Uterine smooth muscle cell (primary cell): ENCODE measurements around the gene CSNK1A1. TPM values are rescaled to one million over a fixed set of nuclear protein-coding genes. Genes with fewer than 3 reads are reported as not detected.

Experiments used
- total RNA-seq: library from RNA; depleted of rRNA; stranded (reverse); fragments of >200 nt; gene quantifications from 2 replicates; pipeline ENCODE4 v1.2.3, GENCODE V29; 2014

Gene CSNK1A1
- 554 and 558 TPM in 2 replicates for total RNA-seq

GRCh38 chr5:149551227-149552037 lies at the start of gene CSNK1A1:
CSNK1A1 (minus strand) TSS chr5:149551439; CDS start chr5:149550964, 475 bp downstream.

GRCh38 chr5:149581192-149581861 lies 30.1 kb upstream of the CSNK1A1 start, which contains the start of gene ARHGEF37:
ARHGEF37 (plus strand) TSS chr5:149581498; CDS start chr5:149597770, 16,272 bp downstream.

Other genes with a start within 250 kb of the CSNK1A1 start
- 31.9 and 36.7 TPM in 2 replicates for gene GRPEL2, start 205.9 kb downstream of the CSNK1A1 start, total RNA-seq
- 5.4 and 9.7 TPM in 2 replicates for gene PCYOX1L, start 193.4 kb downstream of the CSNK1A1 start, total RNA-seq
- 0.22 TPM in 1 of 2 replicates, not detected in the other for gene IL17B, start 172.1 kb downstream of the CSNK1A1 start, total RNA-seq
- 0.66 and 1.5 TPM in 2 replicates for gene ARHGEF37, start 30.1 kb upstream of the CSNK1A1 start, total RNA-seq
- 0.87 and 0.89 TPM in 2 replicates for gene PPARGC1B, start 178.9 kb upstream of the CSNK1A1 start, total RNA-seq